ENCODE results near the gene P2RX6. TPM values are rescaled to one million over a fixed set of nuclear protein-coding genes. Genes with fewer than 3 reads are reported as not detected.

P2RX6 gene
- total RNA-seq, 6 donors from 2014 or later: 0.39 to 22.0 (median 0.65) TPM

DNA sequence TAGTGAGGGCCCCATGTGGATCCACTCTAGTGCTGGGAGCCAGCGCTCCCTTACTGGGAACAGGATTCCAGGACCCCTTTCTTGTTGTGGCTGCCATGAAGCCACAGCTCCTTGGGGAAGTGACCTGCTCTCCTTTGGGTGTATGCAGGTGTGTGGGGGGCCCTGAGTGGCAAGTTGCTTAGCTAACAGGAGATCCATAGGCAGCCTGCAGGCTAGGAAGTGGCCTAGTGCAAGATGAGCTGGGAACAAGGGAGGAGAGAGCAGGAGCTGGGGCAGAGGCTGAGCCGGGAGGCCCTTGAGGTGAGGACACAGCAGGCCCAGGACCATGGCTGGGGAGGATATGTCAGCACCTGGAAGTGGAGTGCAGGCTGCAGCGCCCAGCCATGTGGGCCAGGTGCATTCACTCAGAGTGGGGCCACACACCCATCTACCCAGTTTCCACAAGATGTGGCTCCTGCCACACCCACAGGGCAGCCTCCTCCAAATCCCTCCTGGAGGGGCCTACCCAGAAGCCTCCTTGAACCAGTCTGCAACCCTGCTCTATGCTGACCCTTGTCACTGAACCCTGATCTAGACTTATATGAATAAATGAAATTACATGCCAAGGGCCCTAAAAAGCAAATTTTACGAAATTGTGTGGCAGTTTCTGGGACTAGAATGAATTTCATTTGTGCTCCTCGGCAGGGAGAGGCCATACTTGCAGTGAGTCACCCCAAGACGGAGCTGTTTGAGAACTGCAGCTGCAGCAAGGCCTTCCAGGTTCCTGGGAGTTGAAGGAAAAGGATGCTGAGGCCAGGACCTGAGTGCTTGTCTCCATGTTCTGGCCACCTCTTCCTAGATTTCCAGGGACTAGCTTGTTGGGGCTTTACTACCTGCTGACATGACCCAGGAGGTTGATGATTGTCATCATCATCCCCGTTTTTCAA lies 16.3 kb upstream of the P2RX6 start:
- no peak overlapping the region for H3K4me3 ChIP-seq
- ATAC-seq (ENCODE audit: low FRiP score in 2 of 2): no peak
- WGBS, 2 donors: 63 to 81% methylated on average over 4 to 7 of the region's 7 CpGs
- peaks cover 22 to 36% (median 27%) of the 10 kb centered on the region in 4 donors for H3K4me1 ChIP-seq
- H3K27ac ChIP-seq: no peak overlapping the region
- peaks cover 0 to 64% (median 47%) of the 10 kb centered on the region in 4 donors for H3K36me3 ChIP-seq
- no peaks in the 10 kb centered on the region for H3K9me3 ChIP-seq
- TF ChIP-seq POLR2A (IDR thresholded peaks at IDR 0.05) (no peak), CTCF (IDR thresholded peaks at IDR 0.05) (no peak), POLR2AphosphoS5 (IDR thresholded peaks at IDR 0.05) (no peak), EP300 (IDR thresholded peaks at IDR 0.05) (no peak)
- no peak for DNase-seq
- no peaks in the 10 kb centered on the region for H3K27me3 ChIP-seq

- ATAC-seq (ENCODE audit: low FRiP score in 2 of 2): no peak
- Histone ChIP-seq H3K4me3 (peak overlapping the region in 1 of 4 donors; percentile 85), H3K36me3 (peaks cover 0 to 55% (median 38%) of the 10 kb centered on the region in 4 donors), H3K4me1 (peaks cover 22 to 39% (median 29%) of the 10 kb centered on the region in 4 donors), H3K27ac (peak overlapping the region in 1 of 4 donors; percentile 96), H3K27me3 (no peaks in the 10 kb centered on the region), H3K9me3 (no peaks in the 10 kb centered on the region)
- TF ChIP-seq EP300 (IDR thresholded peaks at IDR 0.05): no peak
- no peak for TF ChIP-seq POLR2A (IDR thresholded peaks at IDR 0.05)
- no peak for TF ChIP-seq CTCF (IDR thresholded peaks at IDR 0.05)
- TF ChIP-seq POLR2AphosphoS5 (IDR thresholded peaks at IDR 0.05): no peak
- WGBS, 2 donors: 96 to 97% methylated on average over 8 to 27 of the region's 27 CpGs
- peak in 1 of 2 donors; percentile 82 for DNase-seq
Measured at GRCh38 chr22:20999350-21000206, 15.4 kb upstream of the P2RX6 start.

DNA sequence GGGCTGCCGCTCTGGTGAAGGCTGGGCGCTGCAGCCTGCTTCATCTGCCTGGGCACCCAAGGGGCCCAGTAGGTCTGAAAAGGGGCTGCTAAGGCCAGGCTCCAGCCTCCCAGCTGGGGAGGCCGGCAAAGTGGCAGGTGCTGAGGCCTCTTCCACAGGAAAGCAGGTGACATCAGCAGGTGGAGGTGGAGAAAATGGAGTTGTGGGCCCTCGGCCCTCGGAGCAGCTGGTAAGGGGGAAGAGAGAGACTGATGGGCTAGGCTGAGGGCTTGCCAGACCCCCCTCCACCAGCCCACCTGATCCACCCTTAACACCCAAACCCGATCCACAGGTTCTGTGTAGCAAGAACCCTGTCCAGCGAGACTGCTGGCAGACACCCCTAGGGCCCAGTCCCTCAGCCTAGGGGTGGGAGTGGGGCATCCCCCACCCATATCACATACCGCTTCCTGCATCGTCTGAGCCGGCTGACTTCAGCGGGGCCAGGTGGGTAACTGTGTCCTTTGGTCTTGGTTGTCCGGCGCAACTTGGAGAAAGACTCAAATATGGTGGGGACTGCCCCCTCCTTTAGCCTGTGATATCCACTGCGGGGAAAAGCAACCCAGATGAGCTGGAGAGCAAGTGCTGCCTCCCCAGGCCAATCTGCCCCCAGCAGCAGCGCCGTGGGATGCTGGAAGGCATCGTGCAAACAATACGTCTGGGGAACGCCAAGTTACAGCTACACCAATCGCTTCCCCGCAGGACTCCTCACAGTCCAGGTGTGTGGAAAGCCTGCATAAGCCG lies 14.6 kb upstream of the P2RX6 start:
- no peaks in the 10 kb centered on the region for H3K27me3 ChIP-seq
- H3K27ac ChIP-seq: peak overlapping the region; percentile 96 to 99 (median 98)
- no peaks in the 10 kb centered on the region for H3K9me3 ChIP-seq
- no peak for TF ChIP-seq POLR2AphosphoS5 (IDR thresholded peaks at IDR 0.05)
- TF ChIP-seq POLR2A (IDR thresholded peaks at IDR 0.05): no peak
- TF ChIP-seq EP300 (IDR thresholded peaks at IDR 0.05): no peak
- TF ChIP-seq CTCF (IDR thresholded peaks at IDR 0.05): no peak
- WGBS, 2 donors: 57 to 88% methylated on average over 6 to 15 of the region's 22 CpGs
- peaks cover 22 to 39% (median 29%) of the 10 kb centered on the region in 4 donors for H3K4me1 ChIP-seq
- H3K36me3 ChIP-seq: peaks cover 0 to 47% (median 33%) of the 10 kb centered on the region in 4 donors
- DNase-seq: no peak
- no peak for ATAC-seq (ENCODE audit: low FRiP score in 2 of 2)
- H3K4me3 ChIP-seq: peak overlapping the region; percentile 61 to 85 (median 70)

- WGBS, 2 donors: 0 to 1% methylated on average over 1 to 22 of the region's 26 CpGs
- TF ChIP-seq POLR2A (IDR thresholded peaks at IDR 0.05) (no peak), EP300 (IDR thresholded peaks at IDR 0.05) (no peak), CTCF (IDR thresholded peaks at IDR 0.05) (no peak), POLR2AphosphoS5 (IDR thresholded peaks at IDR 0.05) (no peak)
- DNase-seq: peak in 1 of 2 donors; percentile 90
Measured at GRCh38 chr22:21000987-21001600, 13.9 kb upstream of the P2RX6 start.

More at GRCh38 chr22:21000987-21001600, 13.9 kb upstream of the P2RX6 start:
- Histone ChIP-seq H3K9me3 (no peaks in the 10 kb centered on the region), H3K36me3 (peaks cover 0 to 41% (median 28%) of the 10 kb centered on the region in 4 donors), H3K4me1 (peaks cover 22 to 39% (median 29%) of the 10 kb centered on the region in 4 donors), H3K4me3 (peak overlapping the region; percentile 61 to 85 (median 70)), H3K27ac (peak overlapping the region; percentile 96 to 99 (median 98)), H3K27me3 (no peaks in the 10 kb centered on the region)
- no peak for ATAC-seq (ENCODE audit: low FRiP score in 2 of 2)
